ENCODE results near the gene LAIR2.

LAIR2 gene

GRCh38 chr19:54458648-54459281, 43.9 kb upstream of the LAIR2 start:
- TF ChIP-seq, protein P1, sequence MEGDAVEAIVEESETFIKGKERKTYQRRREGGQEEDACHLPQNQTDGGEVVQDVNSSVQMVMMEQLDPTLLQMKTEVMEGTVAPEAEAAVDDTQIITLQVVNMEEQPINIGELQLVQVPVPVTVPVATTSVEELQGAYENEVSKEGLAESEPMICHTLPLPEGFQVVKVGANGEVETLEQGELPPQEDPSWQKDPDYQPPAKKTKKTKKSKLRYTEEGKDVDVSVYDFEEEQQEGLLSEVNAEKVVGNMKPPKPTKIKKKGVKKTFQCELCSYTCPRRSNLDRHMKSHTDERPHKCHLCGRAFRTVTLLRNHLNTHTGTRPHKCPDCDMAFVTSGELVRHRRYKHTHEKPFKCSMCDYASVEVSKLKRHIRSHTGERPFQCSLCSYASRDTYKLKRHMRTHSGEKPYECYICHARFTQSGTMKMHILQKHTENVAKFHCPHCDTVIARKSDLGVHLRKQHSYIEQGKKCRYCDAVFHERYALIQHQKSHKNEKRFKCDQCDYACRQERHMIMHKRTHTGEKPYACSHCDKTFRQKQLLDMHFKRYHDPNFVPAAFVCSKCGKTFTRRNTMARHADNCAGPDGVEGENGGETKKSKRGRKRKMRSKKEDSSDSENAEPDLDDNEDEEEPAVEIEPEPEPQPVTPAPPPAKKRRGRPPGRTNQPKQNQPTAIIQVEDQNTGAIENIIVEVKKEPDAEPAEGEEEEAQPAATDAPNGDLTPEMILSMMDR (IDR thresholded peaks at IDR 0.05; ENCODE audit: insufficient read depth, low read length), result no peak
- H3K4me3 ChIP-seq (replicated peaks; ENCODE audit: insufficient read depth, low read length), result no peak overlapping the region
- H3K27ac ChIP-seq (replicated peaks), result no peak overlapping the region
- no peak for DNase-seq (ENCODE audit: low read depth in 1 of 2, low spot score in 1 of 2)
- no peaks in the 10 kb centered on the region for H3K27me3 ChIP-seq (ENCODE audit: insufficient read depth, poor library complexity, severe bottlenecking)

GRCh38 chr19:54459282-54460229, 43.1 kb upstream of the LAIR2 start:
- H3K27me3 ChIP-seq (ENCODE audit: insufficient read depth, poor library complexity, severe bottlenecking), result no peaks in the 10 kb centered on the region
- no peak overlapping the region for H3K27ac ChIP-seq (replicated peaks)
- H3K4me3 ChIP-seq (replicated peaks; ENCODE audit: insufficient read depth, low read length), result no peak overlapping the region
- TF ChIP-seq, protein P1 (IDR thresholded peaks at IDR 0.05; ENCODE audit: insufficient read depth, low read length), result no peak
- no peak for DNase-seq (ENCODE audit: low read depth in 1 of 2, low spot score in 1 of 2)

- H3K27ac ChIP-seq (replicated peaks), result no peak overlapping the region
- no peak overlapping the region for H3K4me3 ChIP-seq (replicated peaks; ENCODE audit: insufficient read depth, low read length)
- H3K27me3 ChIP-seq (ENCODE audit: insufficient read depth, poor library complexity, severe bottlenecking), result no peaks in the 10 kb centered on the region
- no peak for TF ChIP-seq SPI1 (IDR thresholded peaks at IDR 0.05; ENCODE audit: borderline replicate concordance, low read depth)
- no peak for TF ChIP-seq POLR2AphosphoS5 (IDR thresholded peaks at IDR 0.05; ENCODE audit: low read depth)
- no peak for TF ChIP-seq GABPA (IDR thresholded peaks at IDR 0.05; ENCODE audit: low read depth)
- TF ChIP-seq, protein P2, sequence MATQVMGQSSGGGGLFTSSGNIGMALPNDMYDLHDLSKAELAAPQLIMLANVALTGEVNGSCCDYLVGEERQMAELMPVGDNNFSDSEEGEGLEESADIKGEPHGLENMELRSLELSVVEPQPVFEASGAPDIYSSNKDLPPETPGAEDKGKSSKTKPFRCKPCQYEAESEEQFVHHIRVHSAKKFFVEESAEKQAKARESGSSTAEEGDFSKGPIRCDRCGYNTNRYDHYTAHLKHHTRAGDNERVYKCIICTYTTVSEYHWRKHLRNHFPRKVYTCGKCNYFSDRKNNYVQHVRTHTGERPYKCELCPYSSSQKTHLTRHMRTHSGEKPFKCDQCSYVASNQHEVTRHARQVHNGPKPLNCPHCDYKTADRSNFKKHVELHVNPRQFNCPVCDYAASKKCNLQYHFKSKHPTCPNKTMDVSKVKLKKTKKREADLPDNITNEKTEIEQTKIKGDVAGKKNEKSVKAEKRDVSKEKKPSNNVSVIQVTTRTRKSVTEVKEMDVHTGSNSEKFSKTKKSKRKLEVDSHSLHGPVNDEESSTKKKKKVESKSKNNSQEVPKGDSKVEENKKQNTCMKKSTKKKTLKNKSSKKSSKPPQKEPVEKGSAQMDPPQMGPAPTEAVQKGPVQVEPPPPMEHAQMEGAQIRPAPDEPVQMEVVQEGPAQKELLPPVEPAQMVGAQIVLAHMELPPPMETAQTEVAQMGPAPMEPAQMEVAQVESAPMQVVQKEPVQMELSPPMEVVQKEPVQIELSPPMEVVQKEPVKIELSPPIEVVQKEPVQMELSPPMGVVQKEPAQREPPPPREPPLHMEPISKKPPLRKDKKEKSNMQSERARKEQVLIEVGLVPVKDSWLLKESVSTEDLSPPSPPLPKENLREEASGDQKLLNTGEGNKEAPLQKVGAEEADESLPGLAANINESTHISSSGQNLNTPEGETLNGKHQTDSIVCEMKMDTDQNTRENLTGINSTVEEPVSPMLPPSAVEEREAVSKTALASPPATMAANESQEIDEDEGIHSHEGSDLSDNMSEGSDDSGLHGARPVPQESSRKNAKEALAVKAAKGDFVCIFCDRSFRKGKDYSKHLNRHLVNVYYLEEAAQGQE (IDR thresholded peaks at IDR 0.05; ENCODE audit: insufficient replicate concordance, low read depth), result no peak
- TF ChIP-seq, protein P1 (IDR thresholded peaks at IDR 0.05; ENCODE audit: insufficient read depth, low read length), result no peak
- no peak for DNase-seq (ENCODE audit: low read depth in 1 of 2, low spot score in 1 of 2)
These were observed 42.2 kb upstream of the LAIR2 start for GRCh38 chr19:54460230-54461005.

DNA sequence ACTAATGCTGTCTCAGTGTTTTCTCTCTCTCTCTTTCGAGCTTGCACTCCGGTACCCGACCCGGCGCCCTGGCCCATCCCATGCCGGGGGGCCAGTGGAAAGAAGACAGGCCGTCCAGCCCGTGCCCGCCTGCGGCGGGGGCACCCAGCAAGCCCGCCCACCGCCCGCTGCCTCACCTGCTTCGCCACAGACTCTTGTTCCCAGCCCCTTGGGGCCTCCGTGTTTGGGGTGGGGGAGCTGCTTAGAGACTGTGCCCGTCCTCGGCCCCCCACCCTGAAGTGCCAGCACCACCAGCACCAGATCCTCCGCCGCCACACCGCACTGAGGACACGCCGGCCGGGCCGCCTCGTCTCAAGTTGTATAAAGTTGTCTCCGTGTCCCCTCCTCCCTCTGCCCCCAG, 41.4 kb upstream of the LAIR2 start:
- peak; percentile 14; the same call in 1 of the 2 replicates for TF ChIP-seq POLR2AphosphoS5 (IDR thresholded peaks at IDR 0.05; ENCODE audit: low read depth)
- no peak for TF ChIP-seq GABPA (IDR thresholded peaks at IDR 0.05; ENCODE audit: low read depth)
- TF ChIP-seq, protein P1 (IDR thresholded peaks at IDR 0.05; ENCODE audit: insufficient read depth, low read length), result no peak
- Histone ChIP-seq H3K27me3 (ENCODE audit: insufficient read depth, poor library complexity, severe bottlenecking) (peaks cover 5% of the 10 kb centered on the region), H3K4me3 (replicated peaks; ENCODE audit: insufficient read depth, low read length) (no peak overlapping the region), H3K27ac (replicated peaks) (no peak overlapping the region)
- no peak for DNase-seq (ENCODE audit: low read depth in 1 of 2, low spot score in 1 of 2)
